Fibroblast of skin of scalp (primary cell): ENCODE results near the gene ADGRG3.

Experiments used
- DNase-seq: peaks from one replicate; pipeline ENCODE4 v3.0.0-alpha.2; 2013

The ADGRG3 gene

DNA sequence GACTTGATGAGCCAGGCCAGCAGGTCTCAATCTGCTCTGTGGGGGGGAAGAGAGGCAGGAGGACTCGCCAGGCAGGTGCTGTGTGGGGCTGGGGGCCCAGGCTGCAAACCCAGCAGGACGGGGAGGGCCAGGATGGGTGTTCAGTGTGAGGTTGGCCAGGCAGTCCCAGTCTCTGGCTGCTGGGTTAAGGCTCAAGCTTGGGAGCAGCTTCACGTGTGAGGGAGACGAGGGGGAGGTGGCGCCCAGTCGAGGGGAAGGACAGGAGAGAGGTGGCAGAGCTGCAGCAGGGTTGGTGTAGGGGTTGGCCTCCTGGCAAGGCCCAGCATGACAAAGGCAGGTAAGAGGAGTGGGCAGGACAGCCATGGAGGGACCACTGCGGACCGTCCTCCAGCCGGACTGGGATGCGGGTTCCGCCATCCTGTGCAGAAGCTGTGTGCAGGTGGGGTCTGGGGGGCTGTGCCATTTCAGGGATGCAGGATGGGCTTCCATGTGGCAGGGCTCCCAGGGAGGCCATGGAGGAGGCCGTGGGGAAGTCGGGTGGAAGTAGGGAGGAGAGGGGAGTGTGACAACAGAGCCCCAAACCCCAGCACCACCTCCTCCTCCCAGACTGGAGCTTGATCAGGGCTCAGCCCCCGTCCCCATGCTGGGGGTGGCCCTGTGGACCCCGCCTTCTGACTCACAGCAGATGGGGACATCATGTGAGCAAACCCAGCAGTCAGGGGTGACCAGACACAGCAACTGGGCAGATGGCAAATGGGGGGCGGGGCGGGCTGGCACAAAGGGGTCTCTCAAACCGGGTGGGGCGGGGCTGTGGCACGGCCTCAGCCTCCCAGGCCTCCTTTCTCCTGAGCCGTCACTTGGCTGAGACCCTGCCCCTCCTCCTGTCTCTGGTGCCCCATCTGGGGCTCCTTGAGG lies 36.9 kb upstream of the ADGRG3 start:
- DNase-seq = no peak

GRCh38 chr16:57632568-57632967 lies 35.5 kb upstream of the ADGRG3 start:
- DNase-seq = no peak

GRCh38 chr16:57633383-57634064 lies 34.6 kb upstream of the ADGRG3 start:
- no peak for DNase-seq

GRCh38 chr16:57634171-57634570 lies 33.9 kb upstream of the ADGRG3 start:
- DNase-seq = peak; percentile 65

DNA sequence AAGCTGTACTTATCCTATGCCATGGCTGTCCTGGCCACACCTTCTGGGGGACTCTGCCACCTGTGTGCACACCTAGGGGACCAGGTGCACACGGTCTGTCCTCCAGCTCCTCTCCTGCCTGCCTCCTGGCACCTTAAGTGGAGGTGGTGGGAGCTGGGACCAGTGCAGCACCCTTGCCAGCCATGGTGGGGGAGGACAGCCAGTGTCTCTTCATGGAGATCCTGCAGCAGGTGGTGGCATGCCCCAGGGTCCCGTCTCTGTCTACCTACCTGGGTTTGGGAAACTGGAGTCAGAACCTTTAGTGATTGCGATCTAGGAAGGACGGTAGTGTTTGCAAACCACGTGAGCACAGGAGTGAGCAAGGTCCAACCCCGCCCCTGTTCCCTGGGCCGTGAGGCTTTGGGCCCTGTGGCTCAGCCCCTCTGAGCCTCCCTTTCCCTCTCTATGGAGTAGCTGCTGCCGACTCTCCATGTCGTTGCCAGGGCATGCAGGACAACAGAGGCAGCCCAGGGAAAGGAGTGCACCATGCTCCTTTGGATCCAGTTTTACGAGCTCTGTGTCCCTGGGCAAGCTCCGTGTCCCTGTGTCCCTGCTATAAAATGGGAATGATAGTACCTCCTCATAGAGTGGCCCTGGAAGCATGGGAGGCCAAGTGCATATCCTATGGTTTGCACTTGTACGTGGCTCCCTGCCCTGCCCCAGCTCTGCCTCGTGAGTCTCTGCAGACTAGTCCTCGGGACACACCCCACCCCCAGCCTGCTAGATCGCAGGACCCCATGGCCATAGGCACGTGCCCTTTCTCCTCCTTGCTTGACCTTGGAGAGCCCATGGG lies 32.6 kb upstream of the ADGRG3 start:
- no peak for DNase-seq

GRCh38 chr16:57636184-57636583 lies 31.9 kb upstream of the ADGRG3 start:
- no peak for DNase-seq

- DNase-seq = no peak
Observed at GRCh38 chr16:57637020-57637419, 31.1 kb upstream of the ADGRG3 start.

GRCh38 chr16:57637424-57637823 lies 30.7 kb upstream of the ADGRG3 start:
- no peak for DNase-seq

DNA sequence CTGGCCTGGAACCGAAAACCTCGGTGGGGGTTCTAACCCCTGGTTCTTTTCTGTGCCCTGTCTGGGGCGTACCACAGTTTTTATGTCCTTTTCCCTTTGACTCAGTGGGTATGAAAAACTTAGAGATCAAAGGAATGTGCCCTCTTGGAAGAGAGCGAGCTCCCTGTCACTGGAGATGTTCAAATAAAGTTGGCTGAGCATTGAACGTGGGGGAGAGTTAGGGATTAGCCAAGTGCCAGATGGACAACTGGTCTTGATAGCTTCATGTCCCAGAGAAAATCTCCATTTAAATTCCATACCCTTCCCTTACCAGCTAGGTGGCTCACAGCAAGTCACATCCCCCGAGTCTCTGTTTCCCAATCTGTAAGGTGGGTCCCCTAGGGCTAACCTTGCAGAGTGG lies 30.1 kb upstream of the ADGRG3 start:
- no peak for DNase-seq

GRCh38 chr16:57638381-57638780 lies 29.7 kb upstream of the ADGRG3 start:
- DNase-seq = no peak

DNA sequence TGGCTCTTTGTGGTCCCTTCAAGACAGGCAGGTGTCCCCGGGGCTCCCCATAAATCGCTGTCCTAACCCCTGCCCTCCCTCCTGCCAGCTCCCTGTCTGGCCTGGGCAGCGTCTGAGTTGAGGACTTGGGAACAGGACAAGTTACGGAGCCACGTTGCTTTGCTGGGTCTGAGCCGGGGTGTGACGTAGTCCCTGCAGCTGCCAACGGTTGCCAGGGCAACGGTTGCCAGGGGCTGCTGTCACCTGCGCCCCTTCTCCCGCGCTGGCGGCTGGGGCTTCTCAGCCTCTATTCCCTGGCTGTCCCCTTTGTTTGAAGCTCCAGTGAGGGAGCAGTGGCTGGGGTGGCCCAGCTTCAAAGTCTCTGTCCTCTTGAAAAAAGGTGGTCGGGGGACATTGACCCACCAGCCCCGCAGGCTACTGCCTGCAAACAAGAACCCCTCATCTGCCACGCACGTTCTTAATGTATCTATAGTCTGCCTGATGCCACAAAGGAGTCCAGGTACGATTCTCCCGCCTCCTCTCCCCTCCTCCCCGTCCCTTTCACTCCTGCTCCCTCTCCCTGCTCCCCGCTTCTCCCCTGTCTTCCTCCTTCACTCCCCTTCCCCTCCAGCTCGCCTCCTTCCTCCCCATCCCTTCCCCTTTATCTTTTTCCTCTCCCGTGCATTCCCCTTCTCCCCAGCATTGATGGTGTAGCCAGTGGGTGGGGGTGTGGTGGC lies 28.8 kb upstream of the ADGRG3 start:
- DNase-seq = no peak

- no peak for DNase-seq
Observed at GRCh38 chr16:57640185-57640584, 27.9 kb upstream of the ADGRG3 start.

- DNase-seq = no peak
Observed at GRCh38 chr16:57640612-57641011, 27.5 kb upstream of the ADGRG3 start.

DNA sequence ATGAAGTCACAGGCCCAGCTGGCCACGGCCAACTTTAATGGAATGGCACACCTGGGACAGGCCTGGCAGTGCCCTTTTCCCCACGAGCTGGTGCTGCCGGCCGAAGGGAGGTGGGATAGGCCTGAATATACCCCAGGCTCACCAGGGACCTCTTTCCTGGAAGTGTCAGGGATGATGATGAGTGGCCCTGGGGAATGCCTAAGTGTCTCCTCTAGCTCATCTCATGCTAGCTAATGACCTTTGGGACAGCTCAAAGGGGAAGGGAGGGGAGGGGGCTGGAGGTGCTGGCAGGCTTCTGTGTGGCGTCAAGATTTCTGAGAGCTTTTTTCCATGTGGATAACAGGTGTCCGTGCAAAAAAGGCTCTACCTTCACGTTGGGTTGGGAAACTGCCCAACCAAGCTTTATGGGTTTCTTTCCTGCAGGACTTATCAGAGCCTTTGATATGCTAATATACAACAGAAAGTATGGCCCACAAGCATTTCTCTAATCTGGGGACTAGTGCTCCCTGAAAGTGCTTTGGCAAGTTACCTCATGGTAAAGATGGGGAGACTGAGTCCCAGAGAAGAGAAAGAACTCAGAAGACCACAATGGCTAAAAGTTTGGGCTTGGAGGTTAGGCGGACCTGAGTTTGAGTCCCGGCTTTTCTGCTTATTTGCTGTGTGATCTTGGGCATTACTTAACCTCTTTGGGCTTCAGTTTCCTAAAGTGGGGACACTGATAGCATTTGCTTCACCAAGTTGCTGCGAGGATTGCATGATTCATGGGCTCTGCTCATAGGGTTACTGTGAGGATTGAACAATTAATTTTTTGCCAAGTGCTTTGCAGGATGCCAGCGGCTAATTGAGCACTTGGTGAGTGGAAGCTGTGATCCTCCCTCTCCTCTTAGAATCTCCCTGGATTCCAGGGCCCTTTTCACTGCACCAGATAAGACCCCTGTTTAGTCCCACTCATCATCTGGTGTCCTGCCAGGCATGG lies 25.7 kb upstream of the ADGRG3 start:
- DNase-seq = no peak

DNA sequence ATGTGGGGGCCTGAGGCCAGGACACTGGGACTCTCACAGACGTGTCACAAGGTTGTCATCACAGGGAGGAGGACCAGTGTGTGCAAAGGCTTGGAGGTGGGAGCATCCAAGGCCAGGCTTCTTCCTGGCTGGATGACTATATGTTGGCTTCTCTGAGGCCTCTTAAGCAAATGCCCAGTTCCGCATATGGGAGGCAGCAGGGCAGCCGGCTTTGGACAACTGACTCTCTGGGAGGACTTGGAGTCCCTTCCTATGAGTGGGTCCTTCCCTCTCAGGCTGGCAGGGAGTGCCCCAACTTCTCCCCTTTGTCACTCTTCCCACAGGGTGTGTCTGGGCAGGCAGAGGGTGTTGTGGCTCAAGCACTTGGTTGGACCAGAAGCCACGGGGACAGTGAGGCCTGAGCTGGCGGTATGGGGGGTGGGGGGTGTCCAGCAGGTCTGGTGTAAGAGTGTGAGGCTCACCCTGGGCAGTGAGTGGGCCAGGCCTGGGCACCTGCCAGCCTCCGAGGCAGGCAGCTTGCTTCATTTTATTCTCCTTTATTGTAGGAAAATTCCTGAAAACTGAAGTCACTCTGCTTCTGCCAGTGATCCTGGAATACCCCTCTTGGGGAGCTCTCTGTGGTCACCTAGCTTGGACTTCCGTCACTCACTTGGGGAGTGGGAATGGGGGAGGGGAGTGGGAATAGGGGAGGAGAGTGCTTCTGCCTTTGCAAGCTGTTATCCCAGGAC lies 24.8 kb upstream of the ADGRG3 start:
- peak; percentile 46 for DNase-seq

- DNase-seq = no peak
Observed at GRCh38 chr16:57643910-57644309, 24.2 kb upstream of the ADGRG3 start.

DNA sequence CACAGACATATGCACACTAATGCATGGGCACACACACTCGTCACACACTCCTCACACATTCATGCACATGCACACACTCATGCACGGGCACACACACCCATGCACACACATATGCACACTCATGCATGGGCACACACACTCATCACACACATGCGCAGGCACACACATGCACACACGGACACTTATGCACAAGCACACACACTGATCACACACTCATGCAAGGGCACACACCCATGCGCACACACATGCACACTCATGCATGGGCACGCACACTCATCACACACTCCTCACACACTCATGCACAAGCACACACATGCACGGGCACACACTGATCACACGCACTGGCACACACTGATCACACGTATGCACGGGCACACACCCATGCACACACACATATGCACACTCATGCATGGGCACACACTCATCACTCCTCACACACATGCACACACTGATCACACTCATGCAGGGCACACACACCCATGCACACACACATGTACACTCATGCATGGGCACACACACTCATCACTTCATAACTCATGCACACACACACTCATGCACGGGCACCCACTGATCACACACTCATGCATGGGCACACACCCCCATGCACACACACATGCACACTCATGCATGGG lies 23.6 kb upstream of the ADGRG3 start:
- no peak for DNase-seq

DNA sequence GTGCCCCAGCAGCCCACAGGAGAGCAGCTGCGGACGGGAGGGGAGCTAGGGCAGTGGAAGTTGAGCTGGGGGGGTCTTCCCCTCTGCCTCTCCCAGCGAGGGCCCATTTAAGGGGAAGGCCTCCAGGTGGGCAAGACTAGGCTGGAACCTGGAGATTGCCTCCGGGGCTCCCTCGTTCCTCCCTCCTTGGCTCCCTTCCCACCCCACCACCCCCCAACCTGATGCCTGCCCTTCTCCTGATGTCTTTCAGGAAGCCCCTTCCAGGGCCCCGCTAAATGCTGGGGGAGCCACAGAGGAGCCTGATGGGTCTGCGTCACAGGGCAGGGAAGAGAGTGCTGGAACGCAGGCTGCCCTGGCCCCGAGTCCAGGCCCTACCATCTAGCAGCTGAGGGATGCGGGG lies 22.9 kb upstream of the ADGRG3 start:
- no peak for DNase-seq

DNA sequence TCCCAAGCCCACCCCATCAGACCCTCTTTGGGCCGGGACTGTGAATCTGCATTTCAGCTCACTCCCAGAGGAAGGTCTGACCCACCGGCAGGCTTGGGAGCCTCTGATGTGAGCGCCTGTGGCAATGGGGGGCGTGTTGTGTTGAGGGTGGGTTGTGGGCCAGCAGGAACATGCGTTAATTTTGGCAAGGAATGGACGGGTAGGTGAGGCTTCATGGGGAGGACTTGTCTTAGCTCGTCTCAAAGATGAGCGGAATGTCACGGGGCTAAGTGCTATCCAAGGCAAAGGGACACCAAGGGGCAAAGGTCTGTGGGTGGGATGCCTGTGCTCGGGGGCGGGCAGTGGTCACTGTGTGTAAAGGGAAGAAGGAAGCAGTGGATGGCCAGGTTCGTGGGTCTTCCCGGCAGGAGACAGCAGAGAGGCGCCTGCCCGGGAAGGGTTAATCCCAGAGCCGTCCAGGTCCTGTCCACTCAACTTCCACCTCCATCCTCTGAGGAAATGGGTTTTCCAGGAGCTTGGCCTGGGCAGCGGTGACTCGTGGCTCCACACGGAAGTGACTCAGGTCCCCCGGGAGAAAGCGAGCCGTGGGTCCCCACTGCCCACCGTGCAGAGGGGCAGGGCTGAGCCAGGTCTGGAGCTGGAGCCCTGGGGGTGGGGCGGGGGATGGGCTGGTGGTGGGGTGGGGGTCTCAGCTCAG lies 22.3 kb upstream of the ADGRG3 start:
- peak; percentile 32 for DNase-seq
